ENCODE measurements around the gene FOXA1. TPM values are rescaled to one million over a fixed set of nuclear protein-coding genes. Genes with fewer than 3 reads are reported as not detected.
"Not testable (repeated sequence)": the region's sequence is repeated elsewhere in the genome, so short reads cannot be mapped to it uniquely, and the experiment has no call there.

Gene FOXA1
- total and polyA plus RNA-seq, 2 of the 8 experiments (the other 6 are each of a cell fraction or from before 2014, with no cell fraction given), result 0.08 to 0.20 TPM

DNA sequence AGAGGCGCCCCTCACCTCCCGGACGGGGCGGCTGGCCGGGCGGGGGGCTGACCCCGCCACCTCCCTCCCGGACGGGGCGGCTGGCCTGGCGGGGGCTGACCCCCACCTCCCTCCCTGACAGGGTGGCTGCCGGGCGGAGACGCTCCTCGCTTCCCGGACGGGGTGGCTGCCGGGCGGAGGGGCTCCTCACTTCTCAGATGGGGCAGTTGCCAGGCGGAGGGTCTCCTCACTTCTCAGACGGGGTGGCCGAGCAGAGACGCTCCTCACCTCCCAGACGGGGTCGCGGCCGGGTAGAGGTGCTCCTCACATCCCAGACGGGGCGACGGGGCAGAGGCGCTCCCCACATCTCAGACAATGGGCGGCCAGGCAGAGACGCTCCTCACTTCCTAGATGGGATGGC, 39.5 kb downstream of the FOXA1 start:
- H4K5ac ChIP-seq (ENCODE audit: insufficient read length, low read depth, low read length); H3K4me1 ChIP-seq (replicated peaks in 1 of 4; ENCODE audit: control insufficient read depth in 3 of 4, insufficient read depth in 4 of 4, low read length in 3 of 4); H3K18ac ChIP-seq (ENCODE audit: extremely low read depth, low read length); H3K79me1 ChIP-seq (ENCODE audit: low read depth, low read length); H3K79me2 ChIP-seq (ENCODE audit: control insufficient read depth in 1 of 2, insufficient read depth in 2 of 2, low read length in 2 of 2); H3K4me2 ChIP-seq (ENCODE audit: insufficient read depth in 1 of 2, low read depth in 2 of 2, low read length in 2 of 2); H4K91ac ChIP-seq (replicated peaks; ENCODE audit: insufficient read length, low read length); H3K4ac ChIP-seq (replicated peaks; ENCODE audit: insufficient read length, low read depth, low read length); H2AFZ ChIP-seq (ENCODE audit: low read length); H3K4me3 ChIP-seq (ENCODE audit: extremely low read depth in 1 of 4, insufficient read depth in 2 of 4, low read depth in 3 of 4, low read length in 4 of 4); H4K20me1 ChIP-seq (replicated peaks in 1 of 2; ENCODE audit: control insufficient read depth in 1 of 2, insufficient read depth in 2 of 2, low read length in 2 of 2); H3K27ac ChIP-seq (ENCODE audit: low read depth, low read length); H2BK5ac ChIP-seq (ENCODE audit: low read depth, low read length); H2BK15ac ChIP-seq (ENCODE audit: low read length); H3K56ac ChIP-seq (replicated peaks; ENCODE audit: insufficient read length, low read depth, low read length); H3K9ac ChIP-seq (replicated peaks in 1 of 4; ENCODE audit: extremely low read depth in 1 of 4, low read depth in 3 of 4, low read length in 3 of 4); H2AK5ac ChIP-seq (ENCODE audit: low read depth, low read length); H2BK20ac ChIP-seq (ENCODE audit: low read length); H3K36me3 ChIP-seq (ENCODE audit: control insufficient read depth in 2 of 4, insufficient read depth in 4 of 4, low read length in 3 of 4); H3K27me3 ChIP-seq (replicated peaks in 1 of 4; ENCODE audit: control insufficient read depth in 3 of 4, extremely low read depth in 1 of 4, insufficient read depth in 3 of 4, low read length in 3 of 4); H2BK120ac ChIP-seq (replicated peaks; ENCODE audit: low read depth, low read length); H3K14ac ChIP-seq (ENCODE audit: insufficient read length); FAIRE-seq; H3K23me2 ChIP-seq (ENCODE audit: low read depth, low read length); H3K23ac ChIP-seq (ENCODE audit: insufficient read length); POLR2A ChIA-PET (ENCODE audit: partially characterized antibody); CTCF ChIA-PET (ENCODE audit: partially characterized antibody); H4K8ac ChIP-seq (ENCODE audit: extremely low read depth, insufficient read depth, low read length); H2BK12ac ChIP-seq (ENCODE audit: low read depth, low read length); DNase-seq (ENCODE audit: low read depth in 1 of 2, low spot score in 2 of 2): not testable (repeated sequence)
- no CpG with 5 or more reads among the region's 33 CpGs for WGBS, 2 experiments (ENCODE audit: extremely low coverage in 1 of 2, insufficient coverage in 1 of 2, insufficient read length in 1 of 2, insufficient replicate concordance in 2 of 2, low coverage in 1 of 2, low lambda C conversion rate in 2 of 2, missing lambda C conversion rate in 1 of 2)
- H3K9me3 ChIP-seq (ENCODE audit: insufficient read depth in 2 of 2, low read depth in 1 of 2, low read length in 1 of 2), result peaks cover 2 to 15% of the 10 kb centered on the region in 2 experiments; a peak in 2 of 4 replicates
